ENCODE measurements around the gene GART.

The GART gene

DNA sequence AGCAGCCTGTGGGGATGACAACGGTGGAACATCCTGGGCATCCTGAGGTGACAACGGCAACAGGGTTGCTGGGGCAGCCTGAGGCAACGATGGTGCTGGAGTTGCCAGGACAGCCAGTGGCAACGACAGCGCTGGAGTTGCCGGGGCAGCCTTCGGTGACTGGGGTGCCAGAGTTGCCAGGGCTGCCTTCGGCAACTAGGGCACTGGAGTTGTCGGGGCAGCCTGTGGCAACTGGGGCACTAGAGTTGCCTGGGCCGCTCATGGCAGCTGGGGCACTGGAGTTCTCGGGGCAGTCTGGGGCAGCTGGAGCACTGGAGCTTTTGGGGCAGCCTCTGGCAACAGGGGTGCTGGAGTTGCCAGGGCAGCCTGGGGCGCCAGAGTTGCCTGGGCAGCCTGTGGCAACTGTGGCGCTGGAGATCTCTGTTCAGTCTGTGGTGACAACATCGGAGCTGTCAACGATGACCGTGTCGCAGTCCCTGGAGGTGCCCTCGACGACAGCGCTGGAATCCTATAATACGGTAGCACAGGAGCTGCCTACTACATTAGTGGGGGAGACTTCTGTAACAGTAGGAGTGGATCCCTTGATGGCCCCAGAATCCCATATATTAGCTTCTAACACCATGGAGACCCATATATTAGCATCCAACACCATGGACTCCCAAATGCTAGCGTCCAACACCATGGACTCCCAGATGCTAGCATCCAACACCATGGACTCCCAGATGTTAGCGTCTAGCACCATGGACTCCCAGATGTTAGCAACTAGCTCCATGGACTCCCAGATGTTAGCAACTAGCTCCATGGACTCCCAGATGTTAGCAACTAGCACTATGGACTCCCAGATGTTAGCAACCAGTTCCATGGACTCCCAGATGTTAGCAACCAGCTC lies 9.1 kb upstream of the GART start:
- H3K9me3 ChIP-seq (ENCODE audit: low read depth, low read length), result no peaks in the 10 kb centered on the region
- no peak overlapping the region for H3K4me3 ChIP-seq
- no peak overlapping the region for H3K9ac ChIP-seq (ENCODE audit: insufficient read length)
- TF ChIP-seq EZH2 (IDR thresholded peaks at IDR 0.05), result no peak
- TF ChIP-seq FOXP2 (optimal IDR thresholded peaks at IDR 0.05; ENCODE audit: control extremely low read depth, extremely low read length, insufficient read depth), result no peak
- TF ChIP-seq POLR2AphosphoS5 (IDR thresholded peaks at IDR 0.05; ENCODE audit: borderline replicate concordance, low read depth, low read length), result no peak
- peaks cover 99% of the 10 kb centered on the region for H3K36me3 ChIP-seq (ENCODE audit: insufficient read depth, low read length)
- no peak for DNase-seq (ENCODE audit: low read depth, low spot score)
- no peak overlapping the region for H3K27ac ChIP-seq

DNA sequence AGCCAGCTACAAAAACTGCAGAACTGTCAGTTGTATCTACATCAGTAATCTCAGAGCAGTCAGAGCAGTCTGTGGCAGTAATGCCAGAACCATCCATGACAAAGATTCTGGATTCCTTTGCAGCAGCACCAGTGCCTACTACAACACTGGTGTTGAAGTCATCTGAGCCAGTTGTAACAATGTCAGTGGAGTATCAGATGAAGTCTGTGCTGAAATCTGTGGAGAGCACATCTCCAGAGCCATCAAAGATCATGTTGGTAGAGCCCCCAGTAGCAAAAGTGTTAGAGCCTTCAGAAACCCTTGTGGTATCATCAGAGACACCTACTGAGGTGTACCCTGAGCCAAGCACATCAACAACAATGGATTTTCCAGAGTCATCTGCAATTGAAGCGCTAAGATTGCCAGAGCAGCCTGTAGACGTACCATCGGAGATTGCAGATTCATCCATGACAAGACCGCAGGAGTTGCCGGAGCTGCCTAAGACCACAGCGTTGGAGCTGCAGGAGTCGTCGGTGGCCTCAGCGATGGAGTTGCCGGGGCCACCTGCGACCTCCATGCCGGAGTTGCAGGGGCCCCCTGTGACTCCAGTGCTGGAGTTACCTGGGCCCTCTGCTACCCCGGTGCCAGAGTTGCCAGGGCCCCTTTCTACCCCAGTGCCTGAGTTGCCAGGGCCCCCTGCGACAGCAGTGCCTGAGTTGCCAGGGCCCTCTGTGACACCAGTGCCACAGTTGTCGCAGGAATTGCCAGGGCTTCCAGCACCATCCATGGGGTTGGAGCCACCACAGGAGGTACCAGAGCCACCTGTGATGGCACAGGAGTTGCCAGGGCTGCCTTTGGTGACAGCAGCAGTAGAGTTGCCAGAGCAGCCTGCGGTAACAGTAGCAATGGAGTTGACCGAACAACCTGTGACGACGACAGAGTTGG lies 8.2 kb upstream of the GART start:
- H3K9ac ChIP-seq (ENCODE audit: insufficient read length), result no peak overlapping the region
- DNase-seq (ENCODE audit: low read depth, low spot score), result no peak
- peaks cover 93% of the 10 kb centered on the region for H3K36me3 ChIP-seq (ENCODE audit: insufficient read depth, low read length)
- TF ChIP-seq EZH2 (IDR thresholded peaks at IDR 0.05) (no peak), POLR2AphosphoS5 (IDR thresholded peaks at IDR 0.05; ENCODE audit: borderline replicate concordance, low read depth, low read length) (no peak), FOXP2 (optimal IDR thresholded peaks at IDR 0.05; ENCODE audit: control extremely low read depth, extremely low read length, insufficient read depth) (no peak)
- no peaks in the 10 kb centered on the region for H3K9me3 ChIP-seq (ENCODE audit: low read depth, low read length)
- no peak overlapping the region for H3K4me3 ChIP-seq
- H3K27ac ChIP-seq, result no peak overlapping the region

DNA sequence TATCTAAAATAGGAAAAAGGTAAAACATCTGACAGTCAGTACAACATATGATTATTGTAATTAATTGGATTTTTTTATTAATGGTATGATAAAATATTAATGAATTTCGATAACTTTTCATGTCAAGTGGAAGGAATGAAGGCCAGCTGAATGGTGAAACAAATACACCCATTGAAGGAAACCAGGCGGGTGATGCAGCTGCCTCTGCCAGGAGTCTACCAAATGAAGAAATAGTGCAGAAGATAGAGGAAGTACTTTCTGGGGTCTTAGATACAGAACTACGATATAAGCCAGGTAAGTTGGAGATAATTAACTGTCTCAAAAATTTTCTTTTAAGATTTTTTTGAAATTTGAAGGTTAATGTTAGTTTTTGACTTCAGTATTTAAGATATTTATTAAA lies 4.2 kb upstream of the GART start:
- DNase-seq (ENCODE audit: low read depth, low spot score), result no peak
- Histone ChIP-seq H3K4me3 (no peak overlapping the region), H3K9me3 (ENCODE audit: low read depth, low read length) (no peaks in the 10 kb centered on the region), H3K27ac (no peak overlapping the region), H3K9ac (ENCODE audit: insufficient read length) (no peak overlapping the region), H3K36me3 (ENCODE audit: insufficient read depth, low read length) (peaks cover 54% of the 10 kb centered on the region)
- TF ChIP-seq POLR2AphosphoS5 (IDR thresholded peaks at IDR 0.05; ENCODE audit: borderline replicate concordance, low read depth, low read length) (no peak), EZH2 (IDR thresholded peaks at IDR 0.05) (no peak), FOXP2 (optimal IDR thresholded peaks at IDR 0.05; ENCODE audit: control extremely low read depth, extremely low read length, insufficient read depth) (no peak)

DNA sequence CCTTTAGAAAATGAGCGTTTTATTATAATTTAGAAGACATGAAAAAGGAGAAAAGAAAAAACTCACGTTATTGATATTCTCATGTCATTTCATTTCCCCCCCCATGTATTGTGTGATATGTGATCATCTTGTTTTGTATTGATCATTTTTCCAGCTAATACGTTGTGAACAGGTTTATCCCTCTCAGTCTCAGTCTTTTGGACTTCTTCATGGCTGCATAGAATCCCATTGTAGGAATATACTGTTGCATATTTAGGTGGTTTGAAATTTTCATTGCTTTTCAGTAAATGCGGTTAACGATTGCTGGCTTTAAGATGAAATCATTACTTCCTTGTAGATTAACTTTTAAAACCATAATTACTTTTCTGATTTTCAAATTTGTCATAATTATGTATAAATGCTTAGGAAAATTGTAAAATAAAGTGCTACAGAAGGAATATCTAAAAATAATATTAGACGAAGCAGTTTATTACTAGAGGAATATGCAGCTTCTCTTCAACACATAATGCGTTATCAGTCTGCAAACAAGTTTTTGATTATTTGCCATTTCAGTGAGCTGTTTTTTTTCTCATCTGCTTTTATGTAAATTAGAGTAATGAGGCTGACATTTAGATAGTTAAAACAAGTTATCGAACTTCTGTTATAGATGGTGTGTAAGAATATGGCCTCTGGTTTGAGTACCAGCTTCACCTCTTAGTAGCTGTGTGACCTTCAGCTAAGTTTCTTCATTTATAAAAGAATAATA lies 2.7 kb upstream of the GART start:
- H3K4me3 ChIP-seq, result peak overlapping the region; percentile 99
- peaks cover 52% of the 10 kb centered on the region for H3K36me3 ChIP-seq (ENCODE audit: insufficient read depth, low read length)
- H3K9me3 ChIP-seq (ENCODE audit: low read depth, low read length), result no peaks in the 10 kb centered on the region
- H3K9ac ChIP-seq (ENCODE audit: insufficient read length), result peak overlapping the region; percentile 98
- no peak overlapping the region for H3K27ac ChIP-seq
- TF ChIP-seq FOXP2 (optimal IDR thresholded peaks at IDR 0.05; ENCODE audit: control extremely low read depth, extremely low read length, insufficient read depth) (no peak), EZH2 (IDR thresholded peaks at IDR 0.05) (no peak), POLR2AphosphoS5 (IDR thresholded peaks at IDR 0.05; ENCODE audit: borderline replicate concordance, low read depth, low read length) (no peak)
- no peak for DNase-seq (ENCODE audit: low read depth, low spot score)

DNA sequence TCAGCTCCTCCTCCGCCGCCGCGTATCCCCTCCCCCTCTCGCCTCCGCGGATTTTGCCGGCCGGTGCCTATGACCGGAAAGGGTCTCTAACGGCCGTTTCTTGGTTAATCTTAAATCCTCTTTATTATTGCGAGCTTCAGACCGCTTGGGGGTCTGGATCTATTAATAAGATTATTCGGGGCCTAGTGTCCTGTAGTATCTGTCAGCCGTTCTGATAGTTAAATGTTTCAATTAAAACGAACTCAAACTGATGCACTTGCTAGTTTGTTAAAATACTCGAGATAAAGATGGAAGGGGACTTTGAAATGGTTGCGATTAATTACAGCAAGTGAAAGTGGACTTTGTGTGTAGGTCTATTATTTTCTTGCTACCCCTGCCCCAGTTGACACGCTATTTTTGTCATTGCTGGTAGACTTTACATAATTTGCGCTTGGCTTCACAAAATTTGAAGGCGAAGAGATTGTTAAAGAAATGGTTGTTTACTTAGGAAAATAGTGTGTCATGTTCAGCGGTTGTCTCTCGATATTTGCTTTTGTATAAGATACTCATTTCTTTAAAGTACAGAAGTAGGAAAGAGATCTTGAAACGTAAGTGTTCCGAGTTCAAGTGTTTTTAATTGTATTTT lies 1.7 kb upstream of the GART start:
- Histone ChIP-seq H3K9ac (ENCODE audit: insufficient read length) (peak overlapping the region; percentile 98), H3K4me3 (peak overlapping the region; percentile 99), H3K9me3 (ENCODE audit: low read depth, low read length) (no peaks in the 10 kb centered on the region), H3K27ac (peak overlapping the region; percentile 91), H3K36me3 (ENCODE audit: insufficient read depth, low read length) (peaks cover 52% of the 10 kb centered on the region)
- TF ChIP-seq POLR2AphosphoS5 (IDR thresholded peaks at IDR 0.05; ENCODE audit: borderline replicate concordance, low read depth, low read length) (no peak), FOXP2 (optimal IDR thresholded peaks at IDR 0.05; ENCODE audit: control extremely low read depth, extremely low read length, insufficient read depth) (no peak), EZH2 (IDR thresholded peaks at IDR 0.05) (no peak)
- no peak for DNase-seq (ENCODE audit: low read depth, low spot score)

DNA sequence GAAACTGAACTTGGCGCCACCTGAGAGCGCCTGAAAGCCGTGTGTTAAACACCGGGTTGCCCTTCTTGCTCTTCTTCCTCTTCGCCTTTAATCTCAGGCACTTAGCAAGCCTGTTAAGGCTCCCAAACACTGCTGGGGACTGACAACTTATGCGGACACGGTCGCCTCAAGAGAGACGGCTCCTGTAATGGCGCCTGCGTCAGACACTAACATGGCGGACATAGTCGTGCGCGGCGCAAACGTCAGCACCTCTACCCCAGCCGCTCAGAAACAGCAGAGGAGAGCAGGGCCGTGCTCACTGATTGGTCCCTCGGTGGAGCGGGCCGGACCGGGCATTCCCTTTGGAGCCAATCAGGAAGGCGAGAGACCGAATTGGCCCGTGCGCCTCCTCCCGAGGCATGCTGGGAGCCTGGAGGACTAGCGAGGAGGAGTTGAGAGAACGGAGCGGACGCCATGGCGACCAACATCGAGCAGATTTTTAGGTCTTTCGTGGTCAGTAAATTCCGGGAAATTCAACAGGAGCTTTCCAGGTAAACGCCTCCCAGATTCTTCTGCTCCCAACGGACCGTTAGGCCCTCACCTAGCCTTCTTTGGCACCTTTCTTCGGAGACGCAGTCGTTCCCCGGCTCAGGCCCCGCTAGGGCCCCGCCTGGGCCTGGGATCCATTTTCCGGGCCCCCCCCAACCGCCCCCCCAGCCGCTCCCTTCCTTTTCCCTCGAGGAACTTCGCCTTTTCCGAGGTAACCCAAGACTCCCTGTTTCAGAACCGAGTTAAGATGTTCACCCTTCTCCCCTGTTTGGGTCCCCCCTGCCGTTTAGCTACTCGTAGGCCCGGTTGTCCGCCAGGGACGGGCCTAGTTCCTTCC lies 955 bp upstream of the GART start, which contains the start of gene SON:
TSS of gene SON (plus strand) at position 399 of the 865 bp plus-strand sequence. CDS start at position 454, 55 bp downstream.
- peak within 1 kb of the TSS; percentile 98 for H3K27ac ChIP-seq
- H3K9ac ChIP-seq (ENCODE audit: insufficient read length), result peak within 1 kb of the TSS; percentile 98
- peaks cover 52% of the 10 kb centered on the region for H3K36me3 ChIP-seq (ENCODE audit: insufficient read depth, low read length)
- H3K9me3 ChIP-seq (ENCODE audit: low read depth, low read length), result no peaks in the 10 kb centered on the region
- H3K4me3 ChIP-seq, result peak within 1 kb of the TSS; percentile 99
- peak; percentile 84 for DNase-seq (ENCODE audit: low read depth, low spot score)
- no peak for TF ChIP-seq EZH2 (IDR thresholded peaks at IDR 0.05)
- TF ChIP-seq POLR2AphosphoS5 (IDR thresholded peaks at IDR 0.05; ENCODE audit: borderline replicate concordance, low read depth, low read length), result peak; percentile 89
